OCI-LY7 (cell line): Measurements from ENCODE around the gene ZNF609.

Experiments
- CTCF ChIP-seq: fragments of 200-600 bp; sonication (generic); conservative IDR thresholded peaks from 2 replicates; pipeline ENCODE4 v1.5.1; 2014; ENCODE audit warnings: mild to moderate bottlenecking, antibody characterized with exemption, low read length, moderate library complexity, mixed read lengths
- EZH2phosphoT487 ChIP-seq: fragments of 200-600 bp; sonication (generic); IDR thresholded peaks from 2 replicates; pipeline ENCODE4 v1.6.1; 2018; ENCODE audit warnings: low read depth, borderline replicate concordance, mild to moderate bottlenecking, mixed run types, antibody characterized with exemption, low read length, moderate library complexity, mixed read lengths

GRCh38 chr15:64571857-64572291 is 111.5 kb downstream of the ZNF609 start:
- no peak for TF ChIP-seq CTCF
- no peak for TF ChIP-seq EZH2phosphoT487
